ENCODE measurements around the gene CDH26. TPM values are rescaled to one million over a fixed set of nuclear protein-coding genes. Genes with fewer than 3 reads are reported as not detected.

Gene CDH26
- total and polyA plus RNA-seq, 9 of the 15 experiments (the other 6 are each of a cell fraction or from before 2014, with no cell fraction given), result 0.07 to 0.13 (median 0.10) TPM; not detected in 4

- no TSS peak for BruUV-seq (replicated peaks)
- intact Hi-C loops (cut with micrococcal nuclease), result no loop called here
- peaks cover 0 to 24% of the 10 kb centered on the region in 2 experiments; a peak in 1 of 5 replicates for H3K27me3 ChIP-seq (ENCODE audit: control insufficient read depth in 2 of 2, insufficient read depth in 2 of 2, low read length in 2 of 2)
- H2AFZ ChIP-seq (ENCODE audit: low read depth, low read length), result no peak overlapping the region
- no peak for DNase-seq (ENCODE audit: extremely low read depth in 1 of 4, low spot score in 3 of 4)
- H3K4me1 ChIP-seq (replicated peaks in 1 of 2; ENCODE audit: control insufficient read depth in 2 of 2, insufficient read depth in 2 of 2, low read length in 2 of 2), result no peaks in the 10 kb centered on the region
- ChIA-PET CTCF (ENCODE audit: low intra/inter-chr PET ratio) (no interaction called here), POLR2A (no interaction called here)
- WGBS (ENCODE audit: insufficient coverage, low coverage, missing lambda C conversion rate), result 0% methylated on average over 8 of the region's 8 CpGs
- in situ Hi-C loops (cut with MboI), result no loop called here
- no peak for FAIRE-seq
- H3K27ac ChIP-seq (ENCODE audit: extremely low read depth, low read depth, low read length), result no peak overlapping the region
- no peaks in the 10 kb centered on the region for H3K9me3 ChIP-seq (replicated peaks; ENCODE audit: control insufficient read depth, insufficient read depth, low read depth, low read length)
- H3K36me3 ChIP-seq (ENCODE audit: control insufficient read depth, insufficient read depth, low read length), result no peaks in the 10 kb centered on the region
- no peaks in the 10 kb centered on the region for H3K9me1 ChIP-seq (ENCODE audit: control insufficient read depth, insufficient read depth, low read length)
- no peaks in the 10 kb centered on the region for H4K20me1 ChIP-seq (replicated peaks; ENCODE audit: control insufficient read depth, insufficient read depth, low read length)
- no peak overlapping the region for H3K4me3 ChIP-seq
- no peaks in the 10 kb centered on the region for H3K79me2 ChIP-seq (ENCODE audit: control insufficient read depth, insufficient read depth, low read length)
- no peak overlapping the region; a peak in 1 of 4 replicates for H3K9ac ChIP-seq (ENCODE audit: insufficient read depth in 1 of 2, low read depth in 2 of 2, low read length in 2 of 2)
- ATAC-seq, result no peak
- H3K4me2 ChIP-seq (ENCODE audit: insufficient read depth, low read length), result no peak overlapping the region
- no peak for TF ChIP-seq TEAD1 (CRISPR knock-in tag; IDR thresholded peaks at IDR 0.05)
- no peak for TF ChIP-seq FOXJ3 (CRISPR knock-in tag; IDR thresholded peaks at IDR 0.05)
- TF ChIP-seq ETV5 (CRISPR knock-in tag; IDR thresholded peaks at IDR 0.05; ENCODE audit: low read depth), result no peak
- TF ChIP-seq MAFK (IDR thresholded peaks at IDR 0.05; ENCODE audit: low read length), result no peak
- no peak for TF ChIP-seq RB1 (IDR thresholded peaks at IDR 0.05; ENCODE audit: low read depth)
- no peak for TF ChIP-seq ZC3H8 (IDR thresholded peaks at IDR 0.05)
Measured at GRCh38 chr20:60040471-60041162, 82.4 kb downstream of the CDH26 start.
